Mucosa of descending colon (tissue), 3 donors: ENCODE data around the gene EDNRB. TPM values are rescaled to one million over a fixed set of nuclear protein-coding genes. Genes with fewer than 3 reads are reported as not detected.

Experiments
- ATAC-seq: fragments of 200-7000 bp; cut with Tn5 transposase; one replicate; pipeline ENCODE4 v1.9.1; 2020; ENCODE audit warnings: mild to moderate bottlenecking, moderate library complexity
- DNase-seq, 3 donors: peaks; one replicate each; pipeline ENCODE4 v3.0.0-alpha.2; 2020
- H3K36me3 ChIP-seq: fragments of 200-600 bp; one replicate; pipeline ENCODE4 v1.8.0; 2021; ENCODE audit warnings: low read depth, mild to moderate bottlenecking
- H3K4me1 ChIP-seq: fragments of 200-600 bp; one replicate; pipeline ENCODE4 v1.8.0; 2021; ENCODE audit warnings: low read depth, mild to moderate bottlenecking
- H3K4me3 ChIP-seq: fragments of 200-600 bp; one replicate; pipeline ENCODE4 v1.8.0; 2021; ENCODE audit warnings: mild to moderate bottlenecking
- H3K9me3 ChIP-seq: fragments of 200-600 bp; one replicate; pipeline ENCODE4 v1.8.0; 2021; ENCODE audit warnings: mild to moderate bottlenecking
- CTCF ChIP-seq: fragments of 200-600 bp; IDR thresholded peaks from one replicate; pipeline ENCODE4 v1.8.0; 2022; ENCODE audit warnings: antibody characterized with exemption, mild to moderate bottlenecking
- intact Hi-C, 2 donors: fragments of 100-400 bp; cut with DNase I in 1 of 2; cut with micrococcal nuclease in 1 of 2; formaldehyde crosslinking; loops; one replicate each; pipeline versions ENCODE4 v1.11.0 to v1.11.1; 2022; cut with DNase I, micrococcal nuclease
- total RNA-seq, 3 donors: library from RNA; stranded (reverse); fragmentation: NEBNext Ultra II Directional in 2 of 3; extraction: Animal tissue kit (Norgen Biotek cat#: 25700) in 2 of 3; gene quantifications; one replicate each; pipeline versions ENCODE4 v1.2.1 to v1.2.4, GENCODE V29; 2021 to 2023
- donor health status: DM: no; HTN: no; CAD: no; lungs with moderate emphysema.
- donor health status: DM: no; HTN: no; CAD: no.
- donor health status: DM: no; HTN: yes; CAD: no.

EDNRB gene
- total RNA-seq, 3 donors from 2014 or later = 6.8 to 11.2 (median 11.0) TPM

GRCh38 chr13:77916488-77916887, 2.1 kb downstream of the EDNRB start:
- Histone ChIP-seq H3K36me3 (no peaks in the 10 kb centered on the region), H3K4me3 (no peak overlapping the region), H3K9me3 (no peaks in the 10 kb centered on the region), H3K4me1 (no peaks in the 10 kb centered on the region)
- ATAC-seq (no peak), DNase-seq (no peak)
- TF ChIP-seq CTCF = no peak
- intact Hi-C loops = no loop called here

GRCh38 chr13:77915686-77916085, 2.9 kb downstream of the EDNRB start:
- no peak overlapping the region for H3K4me3 ChIP-seq
- ATAC-seq (no peak), DNase-seq (no peak)
- intact Hi-C loops = no loop called here
- H3K9me3 ChIP-seq = no peaks in the 10 kb centered on the region
- no peak for TF ChIP-seq CTCF
- H3K4me1 ChIP-seq = no peaks in the 10 kb centered on the region
- no peaks in the 10 kb centered on the region for H3K36me3 ChIP-seq

GRCh38 chr13:77913003-77913402, 5.6 kb downstream of the EDNRB start:
- H3K4me1 ChIP-seq = no peaks in the 10 kb centered on the region
- H3K9me3 ChIP-seq = no peaks in the 10 kb centered on the region
- intact Hi-C loops = no loop called here
- no peak for TF ChIP-seq CTCF
- no peaks in the 10 kb centered on the region for H3K36me3 ChIP-seq
- no peak overlapping the region for H3K4me3 ChIP-seq
- DNase-seq (no peak), ATAC-seq (no peak)

GRCh38 chr13:77911751-77912150, 6.9 kb downstream of the EDNRB start:
- no peaks in the 10 kb centered on the region for H3K36me3 ChIP-seq
- H3K4me3 ChIP-seq = no peak overlapping the region
- no peak for TF ChIP-seq CTCF
- intact Hi-C loops = no loop called here
- DNase-seq = no peak
- H3K9me3 ChIP-seq = no peaks in the 10 kb centered on the region
- H3K4me1 ChIP-seq = no peaks in the 10 kb centered on the region
- no peak for ATAC-seq

- no peak overlapping the region for H3K4me3 ChIP-seq
- ATAC-seq (no peak), DNase-seq (no peak)
- no peaks in the 10 kb centered on the region for H3K36me3 ChIP-seq
- no peak for TF ChIP-seq CTCF
- intact Hi-C loops = no loop called here
- H3K4me1 ChIP-seq = no peaks in the 10 kb centered on the region
- H3K9me3 ChIP-seq = no peaks in the 10 kb centered on the region
These were observed 8.8 kb downstream of the EDNRB start for GRCh38 chr13:77909827-77910226.

- Histone ChIP-seq H3K9me3 (no peaks in the 10 kb centered on the region), H3K4me1 (no peaks in the 10 kb centered on the region), H3K36me3 (no peaks in the 10 kb centered on the region), H3K4me3 (no peak overlapping the region)
- ATAC-seq (no peak), DNase-seq (no peak)
- no peak for TF ChIP-seq CTCF
- intact Hi-C loops = no loop called here
These were observed 10.1 kb downstream of the EDNRB start for GRCh38 chr13:77908531-77908930.
